HEK293 (cell line): ENCODE measurements around the gene PABPN1L.

ENCODE experiments used
- CTCF ChIA-PET: fragments of 350-600 bp; formaldehyde crosslinking; extraction: SDS; loops from one replicate; lab custom pipeline; 2021; ENCODE audit warnings: antibody characterized with exemption; lab: Yijun Ruan, JAX
- POLR2A ChIA-PET: fragments of 300-600 bp; formaldehyde crosslinking; extraction: SDS; loops from one replicate; lab custom pipeline; 2020; ENCODE audit warnings: antibody characterized with exemption, inconsistent platforms; lab: Yijun Ruan, JAX
- H3K27ac ChIP-seq: fragments of 200-500 bp; sonication (Bioruptor generic); 2 replicates; pipeline ENCODE4 v1.5.1; 2014; ENCODE audit warnings: low read depth, low read length, control low read depth, inconsistent platforms; ENCODE audit errors: extremely low read depth
- H3K36me3 ChIP-seq, 2 experiments: fragments of 200-500 bp in 1 of 2; sonication (Bioruptor generic) in 1 of 2; 1 replicate in 1 of 2; 2 replicates in 1 of 2; pipeline ENCODE4 v1.5.1; 2014 to 2017; ENCODE audit warnings: inconsistent platforms in 2 of 2, low read length in 2 of 2; ENCODE audit not compliant: control insufficient read depth in 2 of 2, insufficient read depth in 1 of 2
- H3K4me1 ChIP-seq: fragments of 200-500 bp; sonication (Bioruptor generic); 2 replicates; pipeline ENCODE4 v1.5.1; 2014; ENCODE audit warnings: mild to moderate bottlenecking, low read length, inconsistent platforms; ENCODE audit not compliant: control insufficient read depth, insufficient read depth
- H3K4me3 ChIP-seq: 2 replicates; pipeline ENCODE4 v1.5.1; 2011; ENCODE audit warnings: low read depth, mild to moderate bottlenecking, control low read depth, low read length, moderate library complexity
- H3K9me3 ChIP-seq: fragments of 200-500 bp; sonication (Bioruptor generic); 2 replicates; pipeline ENCODE4 v1.5.1; 2014; ENCODE audit warnings: low read depth, low read length, inconsistent platforms; ENCODE audit not compliant: control insufficient read depth, insufficient read depth
- GFI1B ChIP-seq: fragments of 450-650 bp; formaldehyde crosslinking; IDR thresholded peaks from 2 replicates; pipeline ENCODE4 v1.5.1; 2016; ENCODE audit warnings: missing biosample characterization, missing genetic modification characterization
- KLF9 ChIP-seq: fragments of 450-650 bp; formaldehyde crosslinking; IDR thresholded peaks from 2 replicates; pipeline ENCODE4 v1.5.1; 2016; ENCODE audit warnings: missing biosample characterization, missing genetic modification characterization, low read depth
- OVOL3 ChIP-seq: fragments of 450-650 bp; formaldehyde crosslinking; IDR thresholded peaks from 2 replicates; pipeline ENCODE4 v1.5.1; 2016; ENCODE audit warnings: missing biosample characterization, missing genetic modification characterization
- SP2 ChIP-seq: fragments of 450-650 bp; formaldehyde crosslinking; IDR thresholded peaks from 2 replicates; pipeline ENCODE4 v1.5.1; 2016; ENCODE audit warnings: missing biosample characterization, missing genetic modification characterization
- TCF7L2 ChIP-seq: IDR thresholded peaks from 2 replicates; pipeline ENCODE4 v1.6.1; 2011; ENCODE audit warnings: low read depth, mild to moderate bottlenecking, inconsistent platforms, low read length, moderate library complexity, borderline replicate concordance
- ZBTB11 ChIP-seq: fragments of 450-650 bp; formaldehyde crosslinking; conservative IDR thresholded peaks from 2 replicates; pipeline ENCODE4 v1.5.1; 2016; ENCODE audit warnings: low read depth, missing biosample characterization, missing genetic modification characterization
- ZBTB44 ChIP-seq: fragments of 450-650 bp; IDR thresholded peaks from 2 replicates; pipeline ENCODE4 v1.5.1; 2018; ENCODE audit warnings: missing biosample characterization, mild to moderate bottlenecking, missing genetic modification characterization
- ZNF112 ChIP-seq: fragments of 450-650 bp; formaldehyde crosslinking; IDR thresholded peaks from 2 replicates; pipeline ENCODE4 v1.5.0; 2017; ENCODE audit warnings: missing biosample characterization, missing genetic modification characterization
- ZNF138 ChIP-seq: fragments of 450-650 bp; formaldehyde crosslinking; IDR thresholded peaks from 2 replicates; pipeline ENCODE4 v1.5.1; 2016; ENCODE audit warnings: missing biosample characterization, missing genetic modification characterization, borderline replicate concordance
- ZNF140 ChIP-seq: fragments of 450-650 bp; formaldehyde crosslinking; IDR thresholded peaks from 2 replicates; pipeline ENCODE4 v1.5.1; 2016; ENCODE audit warnings: missing biosample characterization, missing genetic modification characterization
- ZNF155 ChIP-seq: fragments of 450-650 bp; formaldehyde crosslinking; IDR thresholded peaks from 2 replicates; pipeline ENCODE4 v1.5.1; 2016; ENCODE audit warnings: missing biosample characterization, missing genetic modification characterization
- ZNF202 ChIP-seq: fragments of 450-650 bp; formaldehyde crosslinking; IDR thresholded peaks from 2 replicates; pipeline ENCODE4 v1.5.1; 2016; ENCODE audit warnings: missing biosample characterization, missing genetic modification characterization, borderline replicate concordance
- ZNF23 ChIP-seq: fragments of 450-650 bp; formaldehyde crosslinking; IDR thresholded peaks from 2 replicates; pipeline ENCODE4 v1.5.1; 2016; ENCODE audit warnings: missing biosample characterization, missing genetic modification characterization, borderline replicate concordance
- ZNF391 ChIP-seq: fragments of 450-650 bp; formaldehyde crosslinking; IDR thresholded peaks from 2 replicates; pipeline ENCODE4 v1.5.1; 2016; ENCODE audit warnings: low read depth, missing biosample characterization, missing genetic modification characterization, borderline replicate concordance
- ZNF473 ChIP-seq: fragments of 450-650 bp; formaldehyde crosslinking; IDR thresholded peaks from 2 replicates; pipeline ENCODE4 v1.5.1; 2017; ENCODE audit warnings: missing biosample characterization, missing genetic modification characterization
- ZNF48 ChIP-seq: fragments of 450-650 bp; formaldehyde crosslinking; IDR thresholded peaks from 2 replicates; pipeline ENCODE4 v1.5.1; 2016; ENCODE audit warnings: missing biosample characterization, missing genetic modification characterization
- ZNF561 ChIP-seq: fragments of 450-650 bp; IDR thresholded peaks from 2 replicates; pipeline ENCODE4 v1.5.1; 2018; ENCODE audit warnings: missing biosample characterization, missing genetic modification characterization, borderline replicate concordance
- ZNF571 ChIP-seq: fragments of 450-650 bp; formaldehyde crosslinking; IDR thresholded peaks from 2 replicates; pipeline ENCODE4 v1.5.0; 2017; ENCODE audit warnings: missing biosample characterization, missing genetic modification characterization
- ZNF585B ChIP-seq: fragments of 450-650 bp; formaldehyde crosslinking; IDR thresholded peaks from 2 replicates; pipeline ENCODE4 v1.5.1; 2016; ENCODE audit warnings: missing biosample characterization, missing genetic modification characterization
- ZNF600 ChIP-seq: fragments of 450-650 bp; formaldehyde crosslinking; IDR thresholded peaks from 2 replicates; pipeline ENCODE4 v1.5.1; 2016; ENCODE audit warnings: missing biosample characterization, missing genetic modification characterization
- ZNF654 ChIP-seq: fragments of 450-650 bp; formaldehyde crosslinking; IDR thresholded peaks from 2 replicates; pipeline ENCODE4 v1.5.1; 2016; ENCODE audit warnings: low read depth, missing biosample characterization, missing genetic modification characterization
- ZNF660 ChIP-seq: fragments of 450-650 bp; IDR thresholded peaks from 2 replicates; pipeline ENCODE4 v1.5.1; 2018; ENCODE audit warnings: missing biosample characterization, mild to moderate bottlenecking, missing genetic modification characterization
- ZNF701 ChIP-seq: fragments of 450-650 bp; formaldehyde crosslinking; IDR thresholded peaks from 2 replicates; pipeline ENCODE4 v1.5.1; 2016; ENCODE audit warnings: missing biosample characterization, missing genetic modification characterization
- ZNF843 ChIP-seq: fragments of 450-650 bp; formaldehyde crosslinking; IDR thresholded peaks from 2 replicates; pipeline ENCODE4 v1.5.1; 2016; ENCODE audit warnings: missing biosample characterization, missing genetic modification characterization
- ZSCAN23 ChIP-seq: fragments of 450-650 bp; formaldehyde crosslinking; IDR thresholded peaks from 2 replicates; pipeline ENCODE4 v1.5.1; 2016; ENCODE audit warnings: missing biosample characterization, missing genetic modification characterization
- ZSCAN4 ChIP-seq: fragments of 450-650 bp; formaldehyde crosslinking; IDR thresholded peaks from 2 replicates; pipeline ENCODE4 v1.5.1; 2017; ENCODE audit warnings: missing biosample characterization, missing genetic modification characterization
- TF ChIP-seq, protein P1 (sequence below): fragments of 450-650 bp; IDR thresholded peaks from 2 replicates; pipeline ENCODE4 v1.5.1; 2018; ENCODE audit warnings: missing biosample characterization, missing genetic modification characterization

The PABPN1L gene

DNA sequence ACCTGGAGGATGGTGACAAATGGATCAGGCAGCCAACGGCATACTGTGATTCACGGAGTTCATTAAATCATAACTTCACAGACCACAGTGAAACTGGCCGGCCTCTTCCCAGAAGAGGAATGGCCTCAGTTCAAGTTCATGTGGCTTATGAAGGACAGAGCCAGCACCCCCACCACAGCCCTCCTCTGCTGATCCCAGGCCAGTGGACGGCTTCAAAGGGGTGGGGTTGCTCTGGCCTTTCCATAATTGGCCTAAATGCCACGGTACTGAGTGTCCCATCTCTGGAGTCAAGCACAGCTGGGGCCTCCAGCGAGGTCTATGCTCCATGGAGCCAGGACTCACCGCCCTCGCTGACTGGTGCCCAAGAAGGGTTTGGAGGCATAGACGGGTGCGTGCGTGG, 31.1 kb downstream of the PABPN1L start:
- TF ChIP-seq ZNF138 (tag by site-specific recombination): no peak
- TF ChIP-seq OVOL3: no peak
- no peak for TF ChIP-seq KLF9 (tag by site-specific recombination)
- no peak for TF ChIP-seq ZNF660 (tag by site-specific recombination)
- TF ChIP-seq TCF7L2: no peak
- no peak for TF ChIP-seq ZNF112 (tag by site-specific recombination)
- TF ChIP-seq ZNF140 (tag by site-specific recombination): no peak
- TF ChIP-seq GFI1B (tag by site-specific recombination): no peak
- TF ChIP-seq ZSCAN4 (tag by site-specific recombination): no peak
- TF ChIP-seq, protein P1, sequence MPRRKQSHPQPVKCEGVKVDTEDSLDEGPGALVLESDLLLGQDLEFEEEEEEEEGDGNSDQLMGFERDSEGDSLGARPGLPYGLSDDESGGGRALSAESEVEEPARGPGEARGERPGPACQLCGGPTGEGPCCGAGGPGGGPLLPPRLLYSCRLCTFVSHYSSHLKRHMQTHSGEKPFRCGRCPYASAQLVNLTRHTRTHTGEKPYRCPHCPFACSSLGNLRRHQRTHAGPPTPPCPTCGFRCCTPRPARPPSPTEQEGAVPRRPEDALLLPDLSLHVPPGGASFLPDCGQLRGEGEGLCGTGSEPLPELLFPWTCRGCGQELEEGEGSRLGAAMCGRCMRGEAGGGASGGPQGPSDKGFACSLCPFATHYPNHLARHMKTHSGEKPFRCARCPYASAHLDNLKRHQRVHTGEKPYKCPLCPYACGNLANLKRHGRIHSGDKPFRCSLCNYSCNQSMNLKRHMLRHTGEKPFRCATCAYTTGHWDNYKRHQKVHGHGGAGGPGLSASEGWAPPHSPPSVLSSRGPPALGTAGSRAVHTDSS (tag by site-specific recombination): no peak
- no peak for TF ChIP-seq ZNF585B
- TF ChIP-seq ZNF202 (tag by site-specific recombination): no peak
- no peak for TF ChIP-seq ZNF48 (tag by site-specific recombination)
- TF ChIP-seq ZNF600: no peak
- no peak for TF ChIP-seq ZNF571 (tag by site-specific recombination)
- no peak for TF ChIP-seq ZNF843 (tag by site-specific recombination)
- no peak for TF ChIP-seq ZNF23 (tag by site-specific recombination)
- TF ChIP-seq ZNF654 (tag by site-specific recombination): no peak
- Histone ChIP-seq H3K27ac (no peak overlapping the region), H3K4me3 (no peak overlapping the region), H3K9me3 (no peaks in the 10 kb centered on the region), H3K36me3 (peaks cover 0 to 16% of the 10 kb centered on the region in 2 experiments; a peak in 1 of 3 replicates), H3K4me1 (no peaks in the 10 kb centered on the region)
- ChIA-PET CTCF (no interaction called here), POLR2A (no interaction called here)

GRCh38 chr16:88834670-88835069, 31.8 kb downstream of the PABPN1L start:
- ChIA-PET POLR2A (no interaction called here), CTCF (no interaction called here)
- Histone ChIP-seq H3K4me3 (no peak overlapping the region), H3K4me1 (no peaks in the 10 kb centered on the region), H3K9me3 (no peaks in the 10 kb centered on the region), H3K36me3 (peaks cover 0 to 12% of the 10 kb centered on the region in 2 experiments; a peak in 1 of 3 replicates), H3K27ac (no peak overlapping the region)
- TF ChIP-seq ZNF701 (tag by site-specific recombination): no peak
- TF ChIP-seq ZNF155 (tag by site-specific recombination): no peak
- no peak for TF ChIP-seq ZBTB44 (tag by site-specific recombination)
- no peak for TF ChIP-seq ZNF561
- TF ChIP-seq ZSCAN23 (tag by site-specific recombination): no peak
- no peak for TF ChIP-seq ZNF391
- no peak for TF ChIP-seq ZBTB11 (tag by site-specific recombination)
- TF ChIP-seq ZNF473 (tag by site-specific recombination): no peak
- no peak for TF ChIP-seq SP2 (tag by site-specific recombination)
